Coronary artery (tissue), 2 donors: Measurements from ENCODE around the gene SLC38A7.
"Not testable (repeated sequence)": the region's sequence is repeated elsewhere in the genome, so short reads cannot be mapped to it uniquely, and the experiment has no call there.

ENCODE experiments used
- DNase-seq: peaks from one replicate; pipeline ENCODE4 v3.0.0-alpha.2; 2017; ENCODE audit warnings: low spot score
- H3K27ac ChIP-seq, 2 donors: fragments of 200-600 bp; sonication (generic); one replicate each; pipeline ENCODE4 v1.5.1; 2016 to 2019
- H3K4me3 ChIP-seq: fragments of 200-600 bp; sonication (generic); 2 replicates; pipeline ENCODE4 v1.5.1; 2016; ENCODE audit warnings: mild to moderate bottlenecking, moderate library complexity
- TF ChIP-seq, protein P1 (sequence below): fragments of 200-600 bp; sonication (generic); IDR thresholded peaks from one replicate; pipeline ENCODE4 v1.5.1; 2019; ENCODE audit warnings: antibody characterized with exemption

SLC38A7 gene

DNA sequence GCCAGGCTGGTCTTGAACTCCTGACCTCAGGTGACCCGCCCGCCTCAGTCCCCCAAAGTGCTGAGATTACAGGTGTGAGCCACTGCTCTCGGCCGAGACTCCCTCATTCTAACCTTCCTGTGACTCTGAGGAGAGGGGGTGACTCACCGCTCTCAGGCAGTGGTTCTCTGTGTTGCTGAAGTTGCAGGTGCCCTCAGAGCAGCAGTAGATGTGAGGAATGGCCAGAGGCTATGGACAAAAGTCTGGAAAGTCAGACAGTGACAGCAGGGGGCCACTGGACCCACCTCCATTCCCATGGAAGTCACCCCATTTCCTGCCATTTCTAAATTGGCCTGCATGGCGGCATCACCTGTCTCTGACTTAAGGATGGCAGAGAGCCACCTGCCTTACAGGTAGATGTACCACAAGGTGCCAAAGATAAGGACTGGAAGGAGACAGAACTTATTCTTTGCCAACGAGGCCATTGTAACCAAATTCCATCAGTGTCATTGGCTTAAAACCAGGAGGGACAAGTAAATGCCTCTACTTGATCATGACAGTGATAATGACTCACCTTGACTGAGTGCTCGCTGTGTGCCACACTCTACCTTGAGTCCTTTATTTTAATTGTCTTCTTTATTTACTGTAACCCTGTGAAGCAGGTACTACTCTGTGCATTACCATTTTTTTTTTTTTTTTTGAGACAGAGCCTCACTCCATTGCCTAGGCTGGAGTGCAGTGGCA is 39.6 kb downstream of the SLC38A7 start:
- TF ChIP-seq, protein P1, sequence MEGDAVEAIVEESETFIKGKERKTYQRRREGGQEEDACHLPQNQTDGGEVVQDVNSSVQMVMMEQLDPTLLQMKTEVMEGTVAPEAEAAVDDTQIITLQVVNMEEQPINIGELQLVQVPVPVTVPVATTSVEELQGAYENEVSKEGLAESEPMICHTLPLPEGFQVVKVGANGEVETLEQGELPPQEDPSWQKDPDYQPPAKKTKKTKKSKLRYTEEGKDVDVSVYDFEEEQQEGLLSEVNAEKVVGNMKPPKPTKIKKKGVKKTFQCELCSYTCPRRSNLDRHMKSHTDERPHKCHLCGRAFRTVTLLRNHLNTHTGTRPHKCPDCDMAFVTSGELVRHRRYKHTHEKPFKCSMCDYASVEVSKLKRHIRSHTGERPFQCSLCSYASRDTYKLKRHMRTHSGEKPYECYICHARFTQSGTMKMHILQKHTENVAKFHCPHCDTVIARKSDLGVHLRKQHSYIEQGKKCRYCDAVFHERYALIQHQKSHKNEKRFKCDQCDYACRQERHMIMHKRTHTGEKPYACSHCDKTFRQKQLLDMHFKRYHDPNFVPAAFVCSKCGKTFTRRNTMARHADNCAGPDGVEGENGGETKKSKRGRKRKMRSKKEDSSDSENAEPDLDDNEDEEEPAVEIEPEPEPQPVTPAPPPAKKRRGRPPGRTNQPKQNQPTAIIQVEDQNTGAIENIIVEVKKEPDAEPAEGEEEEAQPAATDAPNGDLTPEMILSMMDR: no peak
- Histone ChIP-seq H3K4me3 (no peak overlapping the region), H3K27ac (no peak overlapping the region)
- no peak for DNase-seq

DNA sequence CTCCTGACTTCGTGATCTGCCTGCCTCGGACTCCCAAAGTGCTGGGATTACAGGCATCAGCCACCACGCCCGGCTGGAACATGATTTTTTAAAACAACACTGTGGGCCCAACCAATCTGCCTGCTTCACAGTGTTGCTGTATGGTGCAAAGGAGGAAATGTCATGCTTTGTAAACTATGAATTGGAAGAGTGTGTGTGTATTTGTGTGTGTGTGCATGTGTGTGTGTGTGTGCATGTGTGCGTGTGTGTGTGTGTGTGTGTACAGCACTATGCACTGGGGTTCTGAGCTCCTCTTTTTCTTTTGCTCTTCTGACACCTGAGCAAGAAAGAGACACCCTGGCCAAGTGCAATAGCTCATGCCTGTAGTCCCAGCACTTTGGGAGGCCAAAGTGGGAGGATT is 40.5 kb downstream of the SLC38A7 start:
- Histone ChIP-seq H3K4me3 (no peak overlapping the region), H3K27ac (no peak overlapping the region)
- DNase-seq: no peak
- TF ChIP-seq, protein P1: no peak

DNA sequence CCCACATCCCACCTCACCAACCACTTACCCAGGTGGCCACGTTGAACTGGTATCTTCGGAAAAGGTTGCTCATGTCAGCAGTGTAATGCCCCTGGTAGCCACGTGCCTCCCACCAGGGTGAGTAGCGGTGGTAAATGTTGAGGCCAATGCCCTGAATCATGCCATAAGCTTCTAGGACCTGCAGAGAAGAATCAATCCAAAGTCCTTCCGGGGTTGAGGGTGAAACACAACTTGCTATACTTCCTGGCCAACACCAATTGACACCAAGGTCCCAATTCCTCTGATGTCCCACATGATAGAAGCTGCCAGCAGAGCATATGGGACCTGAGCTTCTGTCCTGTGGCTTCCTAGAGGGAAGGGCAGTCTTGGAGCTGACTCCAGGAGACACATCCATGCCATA is 43.6 kb downstream of the SLC38A7 start:
- no peak overlapping the region for H3K27ac ChIP-seq
- no peak overlapping the region for H3K4me3 ChIP-seq
- DNase-seq: no peak
- TF ChIP-seq, protein P1: no peak

DNA sequence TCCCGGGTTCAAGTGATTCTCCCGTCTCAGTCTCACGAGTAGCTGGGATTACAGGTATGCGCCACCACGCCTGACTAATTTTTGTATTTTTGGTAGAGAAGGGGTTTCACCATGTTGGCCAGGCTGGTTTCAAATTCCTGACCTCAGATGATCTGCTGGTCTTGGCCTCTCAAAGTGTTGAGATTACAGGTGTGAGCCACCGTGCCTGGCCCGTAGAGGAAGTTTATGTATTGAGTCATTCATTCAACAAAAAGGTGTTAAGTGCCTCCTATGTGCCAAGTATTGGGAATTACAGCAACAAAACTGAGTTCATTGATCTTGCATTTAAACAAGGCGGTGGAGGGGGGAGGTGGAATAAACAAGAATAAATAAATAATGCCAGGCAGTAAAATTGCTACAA is 44.7 kb downstream of the SLC38A7 start:
- H3K4me3 ChIP-seq: no peak overlapping the region
- no peak overlapping the region for H3K27ac ChIP-seq
- no peak for DNase-seq
- TF ChIP-seq, protein P1: no peak

DNA sequence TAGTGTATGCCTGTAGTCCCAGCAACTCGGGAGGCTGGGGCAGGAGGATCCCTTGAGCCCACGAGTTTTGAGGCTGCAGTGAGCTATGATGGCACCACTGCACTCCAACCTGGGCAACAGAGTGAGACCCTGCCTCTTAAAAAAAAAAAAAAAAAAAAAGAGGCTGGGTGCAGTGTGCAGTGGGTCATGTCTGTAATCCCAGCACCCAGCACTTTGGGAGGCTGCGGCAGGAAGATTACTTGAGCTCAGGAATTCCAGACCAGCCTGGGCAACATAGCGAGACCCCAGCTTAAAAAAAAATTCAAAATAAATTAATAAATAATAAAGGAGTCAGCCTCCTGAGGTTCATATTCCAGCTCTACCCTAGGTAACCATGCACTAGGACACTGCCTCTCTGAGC is 45.3 kb downstream of the SLC38A7 start:
- H3K4me3 ChIP-seq: no peak overlapping the region
- no peak overlapping the region for H3K27ac ChIP-seq
- TF ChIP-seq, protein P1: no peak
- DNase-seq: no peak

DNA sequence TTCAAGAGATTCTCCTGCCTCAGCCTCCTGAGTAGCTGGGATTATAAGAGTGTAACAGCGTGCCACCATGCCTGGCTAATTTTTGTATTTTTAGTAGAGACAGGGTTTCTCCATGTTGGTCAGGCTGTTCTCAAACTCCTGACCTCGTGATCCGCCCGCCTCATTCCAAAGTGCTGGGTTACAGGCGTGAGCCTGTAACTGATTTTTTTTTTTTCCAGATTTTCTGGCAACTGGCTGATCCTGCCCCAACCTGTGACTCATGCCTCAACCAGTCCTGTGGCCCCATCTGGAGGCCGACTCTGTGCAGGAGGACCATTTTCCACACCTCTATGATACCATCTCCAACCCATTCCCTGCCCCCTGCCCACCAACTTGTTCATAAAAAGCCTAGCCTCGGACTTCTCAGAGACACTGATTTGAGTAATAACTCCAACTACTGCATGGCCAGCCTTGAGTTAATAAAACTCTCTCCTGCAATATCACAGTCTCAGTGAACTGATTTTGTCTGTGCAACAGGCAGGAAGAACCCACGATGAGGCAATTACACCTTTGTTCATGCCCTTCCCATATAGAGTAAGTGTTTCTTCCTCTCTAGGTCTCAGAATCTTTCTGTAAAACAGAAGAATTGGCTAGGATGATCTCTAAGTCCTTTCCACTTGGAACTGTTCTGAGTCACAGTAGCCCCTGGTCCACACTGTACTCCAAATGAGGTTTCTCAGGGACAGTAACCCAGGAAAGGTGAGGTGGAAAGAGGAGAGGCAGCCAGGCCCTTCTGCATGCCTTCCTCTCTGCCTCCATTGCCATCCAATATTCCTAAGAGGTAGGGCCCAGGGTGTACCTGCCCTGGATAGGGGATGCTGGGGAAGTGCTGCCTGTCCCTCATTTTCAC is 46.2 kb downstream of the SLC38A7 start:
- no peak overlapping the region for H3K27ac ChIP-seq
- TF ChIP-seq, protein P1: no peak
- no peak for DNase-seq
- H3K4me3 ChIP-seq: no peak overlapping the region

DNA sequence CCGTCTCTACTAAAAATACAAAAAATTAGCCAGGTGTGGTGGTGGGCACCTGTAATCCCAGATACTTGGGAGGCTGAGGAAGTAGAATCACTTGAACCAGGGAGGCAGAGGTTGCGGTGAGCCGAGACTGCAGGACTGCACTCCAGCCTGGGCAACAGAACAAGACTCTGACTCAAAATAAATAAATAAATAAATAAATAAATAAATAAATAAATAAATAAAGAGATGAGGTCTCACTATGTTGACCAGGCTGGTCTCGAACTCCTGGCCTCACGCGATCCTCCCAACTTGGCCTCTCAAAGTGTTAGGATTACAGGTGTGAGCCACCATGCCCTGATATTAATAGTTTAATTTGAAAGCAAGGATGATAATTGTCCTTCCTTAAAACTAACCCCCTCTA is 47.5 kb downstream of the SLC38A7 start:
- DNase-seq, H3K4me3 ChIP-seq, H3K27ac ChIP-seq: not testable (repeated sequence)
